Measurements from ENCODE around the gene LTB4R2.

LTB4R2 gene

GRCh38 chr14:24315807-24316596 is 6.1 kb downstream of the LTB4R2 start:
- H3K27me3 ChIP-seq: no peaks in the 10 kb centered on the region
- TF ChIP-seq CTCF (IDR thresholded peaks at IDR 0.05): no peak
- peaks cover 39% of the 10 kb centered on the region for H3K36me3 ChIP-seq
- no peaks in the 10 kb centered on the region for H3K9me3 ChIP-seq
- peak overlapping the region; percentile 74 to 86 for H3K4me3 ChIP-seq (ENCODE audit: low read depth in 1 of 2, low read length in 1 of 2)
- H3K4me1 ChIP-seq (ENCODE audit: control insufficient read depth in 1 of 2, insufficient read depth in 1 of 2, low read depth in 1 of 2, low read length in 1 of 2): peaks cover 95 to 99% of the 10 kb centered on the region in 2 experiments
- H3K27ac ChIP-seq: peak overlapping the region; percentile 97

GRCh38 chr14:24316597-24316950 is 6.6 kb downstream of the LTB4R2 start:
- TF ChIP-seq CTCF (IDR thresholded peaks at IDR 0.05): no peak
- Histone ChIP-seq H3K9me3 (no peaks in the 10 kb centered on the region), H3K4me3 (ENCODE audit: low read depth in 1 of 2, low read length in 1 of 2) (peak overlapping the region; percentile 54 to 74), H3K4me1 (ENCODE audit: control insufficient read depth in 1 of 2, insufficient read depth in 1 of 2, low read depth in 1 of 2, low read length in 1 of 2) (peaks cover 91 to 93% of the 10 kb centered on the region in 2 experiments), H3K27me3 (no peaks in the 10 kb centered on the region), H3K27ac (peak overlapping the region; percentile 97), H3K36me3 (peaks cover 41% of the 10 kb centered on the region)

- Histone ChIP-seq H3K9me3 (no peaks in the 10 kb centered on the region), H3K27me3 (no peaks in the 10 kb centered on the region), H3K36me3 (peaks cover 48% of the 10 kb centered on the region), H3K4me1 (ENCODE audit: control insufficient read depth in 1 of 2, insufficient read depth in 1 of 2, low read depth in 1 of 2, low read length in 1 of 2) (peaks cover 85 to 86% of the 10 kb centered on the region in 2 experiments), H3K4me3 (ENCODE audit: low read depth in 1 of 2, low read length in 1 of 2) (peak overlapping the region; percentile 54 to 74), H3K27ac (peak overlapping the region; percentile 97)
- TF ChIP-seq CTCF (IDR thresholded peaks at IDR 0.05): no peak
These were observed 7.4 kb downstream of the LTB4R2 start for GRCh38 chr14:24317141-24317928.

- H3K4me3 ChIP-seq (ENCODE audit: low read depth in 1 of 2, low read length in 1 of 2): no peak overlapping the region
- no peaks in the 10 kb centered on the region for H3K27me3 ChIP-seq
- H3K9me3 ChIP-seq: no peaks in the 10 kb centered on the region
- H3K27ac ChIP-seq: no peak overlapping the region
- peaks cover 65 to 67% of the 10 kb centered on the region in 2 experiments for H3K4me1 ChIP-seq (ENCODE audit: control insufficient read depth in 1 of 2, insufficient read depth in 1 of 2, low read depth in 1 of 2, low read length in 1 of 2)
- peaks cover 57% of the 10 kb centered on the region for H3K36me3 ChIP-seq
- TF ChIP-seq CTCF (IDR thresholded peaks at IDR 0.05): no peak
These were observed 11.5 kb downstream of the LTB4R2 start for GRCh38 chr14:24321212-24321975.

GRCh38 chr14:24322672-24323071 is 12.7 kb downstream of the LTB4R2 start:
- no peaks in the 10 kb centered on the region for H3K9me3 ChIP-seq
- no peaks in the 10 kb centered on the region for H3K27me3 ChIP-seq
- H3K4me3 ChIP-seq (ENCODE audit: low read depth in 1 of 2, low read length in 1 of 2): no peak overlapping the region
- TF ChIP-seq CTCF (IDR thresholded peaks at IDR 0.05): no peak
- H3K36me3 ChIP-seq: peaks cover 47% of the 10 kb centered on the region
- H3K4me1 ChIP-seq (ENCODE audit: control insufficient read depth in 1 of 2, insufficient read depth in 1 of 2, low read depth in 1 of 2, low read length in 1 of 2): peaks cover 65 to 67% of the 10 kb centered on the region in 2 experiments
- peak overlapping the region; percentile 2 for H3K27ac ChIP-seq
